Smooth muscle cell (in vitro differentiated cells): ENCODE results near the gene OR51G2. TPM values are rescaled to one million over a fixed set of nuclear protein-coding genes. Genes with fewer than 3 reads are reported as not detected.

Experiments
- DNase-seq: peaks from one replicate; lab custom pipeline; 2025; ENCODE audit not compliant: unreplicated experiment; lab: John Stamatoyannopoulos, UW
- H2AFZ ChIP-seq: fragments of 200-600 bp; sonication (generic); 2 replicates; pipeline ENCODE4 v1.6.0; 2016; ENCODE audit warnings: antibody characterized with exemption, low read depth, mild to moderate bottlenecking
- H3F3A ChIP-seq: fragments of 200-600 bp; sonication (generic); 2 replicates; pipeline ENCODE4 v1.6.0; 2017; ENCODE audit warnings: antibody characterized with exemption, low read depth
- H3K27ac ChIP-seq: fragments of 200-600 bp; sonication (generic); 2 replicates; pipeline ENCODE4 v1.5.1; 2016; ENCODE audit warnings: low read depth, mild to moderate bottlenecking
- H3K27me3 ChIP-seq: fragments of 200-600 bp; sonication (generic); 2 replicates; pipeline ENCODE4 v1.6.1; 2016; ENCODE audit warnings: low read depth, mild to moderate bottlenecking
- H3K36me3 ChIP-seq: fragments of 200-600 bp; sonication (generic); 2 replicates; pipeline ENCODE4 v1.5.1; 2016; ENCODE audit warnings: low read depth
- H3K4me1 ChIP-seq: fragments of 200-600 bp; sonication (generic); 2 replicates; pipeline ENCODE4 v1.5.1; 2016; ENCODE audit warnings: low read depth
- H3K4me2 ChIP-seq: fragments of 200-600 bp; sonication (generic); 2 replicates; pipeline ENCODE4 v1.6.0; 2016; ENCODE audit warnings: mild to moderate bottlenecking
- H3K4me3 ChIP-seq: fragments of 200-600 bp; sonication (generic); 2 replicates; pipeline ENCODE4 v1.5.1; 2016; ENCODE audit warnings: mild to moderate bottlenecking
- H3K79me2 ChIP-seq: fragments of 200-600 bp; sonication (generic); 2 replicates; pipeline ENCODE4 v1.6.0; 2016; ENCODE audit warnings: low read depth, mild to moderate bottlenecking
- H3K9ac ChIP-seq: fragments of 200-600 bp; sonication (generic); 2 replicates; pipeline ENCODE4 v1.6.0; 2016; ENCODE audit warnings: low read depth
- H3K9me3 ChIP-seq: fragments of 200-600 bp; sonication (generic); replicated peaks from 2 replicates; pipeline ENCODE4 v1.5.1; 2016; ENCODE audit warnings: low read depth
- H4K20me1 ChIP-seq: fragments of 200-600 bp; sonication (generic); 2 replicates; pipeline ENCODE4 v1.6.0; 2016; ENCODE audit warnings: low read depth
- WGBS: methylation state at CpG from one replicate; pipeline ENCODE4 v1.1.7; 2016; ENCODE audit warnings: low lambda C conversion rate; 5-methylcytosine and 5-hydroxymethylcytosine counted together
- polyA plus RNA-seq: library from polyadenylated mRNA; unstranded; fragments of >200 nt; fragmentation: Nextera tagmentation; extraction: Ambion mirVana; gene quantifications from 2 replicates; pipeline ENCODE4 v1.2.1, GENCODE V29; 2016
- total RNA-seq: library from RNA; depleted of rRNA; stranded (reverse); fragments of >200 nt; gene quantifications from 2 replicates; pipeline ENCODE4 v1.2.3, GENCODE V29; 2014
- TF ChIP-seq, protein P1 (sequence below): fragments of 200-600 bp; sonication (generic); IDR thresholded peaks from 2 replicates; pipeline ENCODE4 v1.5.1; 2017; ENCODE audit warnings: borderline replicate concordance, mild to moderate bottlenecking, antibody characterized with exemption; ENCODE audit not compliant: insufficient read depth, poor library complexity, severe bottlenecking

Gene OR51G2
- total and polyA plus RNA-seq, 2 experiments from 2014 or later: not detected

- H3K36me3 ChIP-seq: no peaks in the 10 kb centered on the region
- no peak overlapping the region for H2AFZ ChIP-seq
- no peaks in the 10 kb centered on the region for H3F3A ChIP-seq
- H3K4me3 ChIP-seq: no peak overlapping the region
- no peaks in the 10 kb centered on the region for H3K79me2 ChIP-seq
- 94% methylated on average over 4 of the region's 4 CpGs for WGBS
- no peaks in the 10 kb centered on the region for H3K27me3 ChIP-seq
- H3K9ac ChIP-seq: no peak overlapping the region
- DNase-seq: no peak
- H3K9me3 ChIP-seq: no peaks in the 10 kb centered on the region
- no peak overlapping the region for H3K27ac ChIP-seq
- H4K20me1 ChIP-seq: no peaks in the 10 kb centered on the region
- H3K4me1 ChIP-seq: no peaks in the 10 kb centered on the region
- TF ChIP-seq, protein P1, sequence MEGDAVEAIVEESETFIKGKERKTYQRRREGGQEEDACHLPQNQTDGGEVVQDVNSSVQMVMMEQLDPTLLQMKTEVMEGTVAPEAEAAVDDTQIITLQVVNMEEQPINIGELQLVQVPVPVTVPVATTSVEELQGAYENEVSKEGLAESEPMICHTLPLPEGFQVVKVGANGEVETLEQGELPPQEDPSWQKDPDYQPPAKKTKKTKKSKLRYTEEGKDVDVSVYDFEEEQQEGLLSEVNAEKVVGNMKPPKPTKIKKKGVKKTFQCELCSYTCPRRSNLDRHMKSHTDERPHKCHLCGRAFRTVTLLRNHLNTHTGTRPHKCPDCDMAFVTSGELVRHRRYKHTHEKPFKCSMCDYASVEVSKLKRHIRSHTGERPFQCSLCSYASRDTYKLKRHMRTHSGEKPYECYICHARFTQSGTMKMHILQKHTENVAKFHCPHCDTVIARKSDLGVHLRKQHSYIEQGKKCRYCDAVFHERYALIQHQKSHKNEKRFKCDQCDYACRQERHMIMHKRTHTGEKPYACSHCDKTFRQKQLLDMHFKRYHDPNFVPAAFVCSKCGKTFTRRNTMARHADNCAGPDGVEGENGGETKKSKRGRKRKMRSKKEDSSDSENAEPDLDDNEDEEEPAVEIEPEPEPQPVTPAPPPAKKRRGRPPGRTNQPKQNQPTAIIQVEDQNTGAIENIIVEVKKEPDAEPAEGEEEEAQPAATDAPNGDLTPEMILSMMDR: no peak
- H3K4me2 ChIP-seq: no peak overlapping the region
These were observed 38.0 kb downstream of the OR51G2 start for GRCh38 chr11:4881188-4881587.

GRCh38 chr11:4865855-4866254 is 53.3 kb downstream of the OR51G2 start:
- Histone ChIP-seq H3K79me2 (no peaks in the 10 kb centered on the region), H3K4me2 (no peak overlapping the region), H3K9me3 (no peaks in the 10 kb centered on the region), H3K27ac (no peak overlapping the region), H2AFZ (no peak overlapping the region), H3K27me3 (no peaks in the 10 kb centered on the region), H4K20me1 (no peaks in the 10 kb centered on the region), H3K4me1 (no peaks in the 10 kb centered on the region), H3K9ac (no peak overlapping the region), H3F3A (no peaks in the 10 kb centered on the region), H3K4me3 (no peak overlapping the region), H3K36me3 (no peaks in the 10 kb centered on the region)
- no peak for DNase-seq
- 82% methylated on average over 1 of the region's 1 CpG for WGBS
- TF ChIP-seq, protein P1: no peak

- TF ChIP-seq, protein P1: no peak
- Histone ChIP-seq H3K9ac (no peak overlapping the region), H3F3A (no peaks in the 10 kb centered on the region), H2AFZ (no peak overlapping the region), H3K4me2 (no peak overlapping the region), H4K20me1 (no peaks in the 10 kb centered on the region), H3K27me3 (no peaks in the 10 kb centered on the region), H3K4me1 (no peaks in the 10 kb centered on the region), H3K27ac (no peak overlapping the region), H3K9me3 (no peaks in the 10 kb centered on the region), H3K4me3 (no peak overlapping the region), H3K79me2 (no peaks in the 10 kb centered on the region), H3K36me3 (no peaks in the 10 kb centered on the region)
- DNase-seq: no peak
- 53% methylated on average over 4 of the region's 4 CpGs for WGBS
These were observed 55.3 kb downstream of the OR51G2 start for GRCh38 chr11:4863876-4864275.

Other genes starting within 250 kb of the OR51G2 start
- not detected in 2 replicates for gene OR51E2, start 221.5 kb downstream of the OR51G2 start, total RNA-seq
- not detected in 2 replicates for gene OR51E2, start 221.5 kb downstream of the OR51G2 start, polyA plus RNA-seq
- gene MMP26, start 214.6 kb downstream of the OR51G2 start, total RNA-seq: not detected in 2 replicates
- not detected in 2 replicates for gene MMP26, start 214.6 kb downstream of the OR51G2 start, polyA plus RNA-seq
- not detected in 2 replicates for gene OR51F1, start 149.4 kb downstream of the OR51G2 start, total RNA-seq
- gene OR51F1, start 149.4 kb downstream of the OR51G2 start, polyA plus RNA-seq: not detected in 2 replicates
- not detected in 2 replicates for gene OR52R1, start 115.0 kb downstream of the OR51G2 start, total RNA-seq
- not detected in 2 replicates for gene OR52R1, start 115.0 kb downstream of the OR51G2 start, polyA plus RNA-seq
- not detected in 2 replicates for gene OR51F2, start 98.0 kb downstream of the OR51G2 start, total RNA-seq
- gene OR51F2, start 98.0 kb downstream of the OR51G2 start, polyA plus RNA-seq: not detected in 2 replicates
- gene OR51S1, start 70.1 kb downstream of the OR51G2 start, total RNA-seq: not detected in 2 replicates
- gene OR51S1, start 70.1 kb downstream of the OR51G2 start, polyA plus RNA-seq: not detected in 2 replicates
- gene OR51T1, start 37.5 kb downstream of the OR51G2 start, total RNA-seq: not detected in 2 replicates
- gene OR51T1, start 37.5 kb downstream of the OR51G2 start, polyA plus RNA-seq: not detected in 2 replicates
- not detected in 2 replicates for gene OR51A7, start 15.6 kb downstream of the OR51G2 start, total RNA-seq
- not detected in 2 replicates for gene OR51A7, start 15.6 kb downstream of the OR51G2 start, polyA plus RNA-seq
- not detected in 2 replicates for gene OR51G1, start 5.0 kb upstream of the OR51G2 start, total RNA-seq
- not detected in 2 replicates for gene OR51G1, start 5.0 kb upstream of the OR51G2 start, polyA plus RNA-seq
- not detected in 2 replicates for gene OR51A4, start 28.3 kb upstream of the OR51G2 start, total RNA-seq
- gene OR51A4, start 28.3 kb upstream of the OR51G2 start, polyA plus RNA-seq: not detected in 2 replicates
- not detected in 2 replicates for gene OR51A2, start 36.4 kb upstream of the OR51G2 start, total RNA-seq
- gene OR51A2, start 36.4 kb upstream of the OR51G2 start, polyA plus RNA-seq: not detected in 2 replicates
- not detected in 2 replicates for gene OR51L1, start 75.5 kb upstream of the OR51G2 start, total RNA-seq
- gene OR51L1, start 75.5 kb upstream of the OR51G2 start, polyA plus RNA-seq: not detected in 2 replicates
- not detected in 2 replicates for gene OR52J3, start 127.2 kb upstream of the OR51G2 start, total RNA-seq
- not detected in 2 replicates for gene OR52J3, start 127.2 kb upstream of the OR51G2 start, polyA plus RNA-seq
- gene OR52E2, start 140.3 kb upstream of the OR51G2 start, total RNA-seq: not detected in 2 replicates
- not detected in 2 replicates for gene OR52E2, start 140.3 kb upstream of the OR51G2 start, polyA plus RNA-seq
- gene OR52E1, start 150.2 kb upstream of the OR51G2 start, total RNA-seq: not detected in 2 replicates
- gene OR52E1, start 150.2 kb upstream of the OR51G2 start, polyA plus RNA-seq: not detected in 2 replicates
- not detected in 2 replicates for gene OR52A5, start 219.0 kb upstream of the OR51G2 start, total RNA-seq
- not detected in 2 replicates for gene OR52A5, start 219.0 kb upstream of the OR51G2 start, polyA plus RNA-seq
- not detected in 2 replicates for gene OR52A1, start 235.4 kb upstream of the OR51G2 start, total RNA-seq
- gene OR52A1, start 235.4 kb upstream of the OR51G2 start, polyA plus RNA-seq: not detected in 2 replicates